GM06990 (cell line): ENCODE measurements around the gene EPS15.

ENCODE experiments used
- DNase-seq: peaks from one replicate; pipeline ENCODE4 v3.0.0-alpha.2; 2011; ENCODE audit not compliant: insufficient read length; ENCODE audit errors: extremely low read depth
- H3K27me3 ChIP-seq: replicated peaks from 2 replicates; pipeline ENCODE4 v1.6.0; 2011; ENCODE audit warnings: low read length; ENCODE audit not compliant: control insufficient read depth, insufficient read depth
- H3K36me3 ChIP-seq: 2 replicates; pipeline ENCODE4 v1.5.1; 2011; ENCODE audit warnings: low read length; ENCODE audit not compliant: control insufficient read depth, insufficient read depth
- H3K4me3 ChIP-seq: replicated peaks from 2 replicates; pipeline ENCODE4 v1.5.1; 2011; ENCODE audit warnings: low read depth, mild to moderate bottlenecking, control low read depth, low read length
- CTCF ChIP-seq: IDR thresholded peaks from 2 replicates; pipeline ENCODE4 v1.5.1; 2011; ENCODE audit warnings: low read length, control low read depth, mild to moderate bottlenecking, inconsistent platforms; ENCODE audit not compliant: insufficient read depth, poor library complexity, severe bottlenecking

EPS15 gene

GRCh38 chr1:51420867-51421627 is 98.0 kb downstream of the EPS15 start:
- TF ChIP-seq CTCF, result no peak
- no peak overlapping the region for H3K4me3 ChIP-seq
- no peak for DNase-seq
- no peaks in the 10 kb centered on the region for H3K27me3 ChIP-seq
- no peaks in the 10 kb centered on the region for H3K36me3 ChIP-seq

- no peak for TF ChIP-seq CTCF
- DNase-seq, result no peak
- no peak overlapping the region for H3K4me3 ChIP-seq
- H3K36me3 ChIP-seq, result no peaks in the 10 kb centered on the region
- no peaks in the 10 kb centered on the region for H3K27me3 ChIP-seq
Measured at GRCh38 chr1:51418384-51418959, 100.6 kb downstream of the EPS15 start.

GRCh38 chr1:51417496-51418383 is 101.3 kb downstream of the EPS15 start:
- Histone ChIP-seq H3K36me3 (no peaks in the 10 kb centered on the region), H3K27me3 (no peaks in the 10 kb centered on the region), H3K4me3 (no peak overlapping the region)
- DNase-seq, result no peak
- TF ChIP-seq CTCF, result no peak

- Histone ChIP-seq H3K4me3 (no peak overlapping the region), H3K27me3 (no peaks in the 10 kb centered on the region), H3K36me3 (no peaks in the 10 kb centered on the region)
- no peak for DNase-seq
- TF ChIP-seq CTCF, result no peak
Measured at GRCh38 chr1:51416910-51417309, 102.2 kb downstream of the EPS15 start.

GRCh38 chr1:51415963-51416362 is 103.1 kb downstream of the EPS15 start:
- no peaks in the 10 kb centered on the region for H3K27me3 ChIP-seq
- TF ChIP-seq CTCF, result no peak
- no peak overlapping the region for H3K4me3 ChIP-seq
- no peaks in the 10 kb centered on the region for H3K36me3 ChIP-seq
- DNase-seq, result no peak
